Astrocyte of the cerebellum (primary cell): ENCODE results near the gene PCNA.

Experiments
- DNase-seq: peaks from one replicate; pipeline ENCODE4 v3.0.0-alpha.2; 2011; ENCODE audit warnings: low read depth
- H3K4me3 ChIP-seq: 2 replicates; pipeline ENCODE4 v1.5.1; 2011; ENCODE audit warnings: mild to moderate bottlenecking, low read depth, low read length, moderate library complexity
- in situ Hi-C: cut with HindIII; loops from 2 replicates; pipeline ENCODE4 v1.10.0; 2017; ENCODE audit warnings: low sequenced_read_pairs
- TF ChIP-seq, protein P1 (sequence below): IDR thresholded peaks from 2 replicates; pipeline ENCODE4 v1.5.1; 2012; ENCODE audit warnings: low read length, low read depth, moderate library complexity, mild to moderate bottlenecking; ENCODE audit errors: missing control alignments

PCNA gene

DNA sequence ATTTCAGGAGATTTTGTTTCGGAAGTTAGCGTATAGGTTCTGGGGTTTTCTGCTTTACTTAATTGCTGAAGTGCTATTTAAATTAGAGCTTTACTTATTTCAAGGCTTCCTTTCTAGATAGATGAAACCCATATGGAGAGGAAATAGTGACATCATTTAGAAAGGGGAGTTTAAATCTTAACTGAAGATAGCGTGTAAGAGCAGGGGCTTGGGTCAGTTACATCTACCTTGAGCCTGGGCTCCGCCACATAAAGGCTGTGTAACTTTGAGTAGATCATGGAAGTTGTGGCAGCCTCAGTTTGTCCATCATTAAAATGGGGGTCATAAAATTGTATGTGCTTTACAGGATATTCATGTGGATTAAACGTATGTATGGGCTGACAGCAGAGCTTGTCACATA lies 11.7 kb upstream of the PCNA start:
- H3K4me3 ChIP-seq, result no peak overlapping the region
- in situ Hi-C loops, result no loop called here
- TF ChIP-seq, protein P1, sequence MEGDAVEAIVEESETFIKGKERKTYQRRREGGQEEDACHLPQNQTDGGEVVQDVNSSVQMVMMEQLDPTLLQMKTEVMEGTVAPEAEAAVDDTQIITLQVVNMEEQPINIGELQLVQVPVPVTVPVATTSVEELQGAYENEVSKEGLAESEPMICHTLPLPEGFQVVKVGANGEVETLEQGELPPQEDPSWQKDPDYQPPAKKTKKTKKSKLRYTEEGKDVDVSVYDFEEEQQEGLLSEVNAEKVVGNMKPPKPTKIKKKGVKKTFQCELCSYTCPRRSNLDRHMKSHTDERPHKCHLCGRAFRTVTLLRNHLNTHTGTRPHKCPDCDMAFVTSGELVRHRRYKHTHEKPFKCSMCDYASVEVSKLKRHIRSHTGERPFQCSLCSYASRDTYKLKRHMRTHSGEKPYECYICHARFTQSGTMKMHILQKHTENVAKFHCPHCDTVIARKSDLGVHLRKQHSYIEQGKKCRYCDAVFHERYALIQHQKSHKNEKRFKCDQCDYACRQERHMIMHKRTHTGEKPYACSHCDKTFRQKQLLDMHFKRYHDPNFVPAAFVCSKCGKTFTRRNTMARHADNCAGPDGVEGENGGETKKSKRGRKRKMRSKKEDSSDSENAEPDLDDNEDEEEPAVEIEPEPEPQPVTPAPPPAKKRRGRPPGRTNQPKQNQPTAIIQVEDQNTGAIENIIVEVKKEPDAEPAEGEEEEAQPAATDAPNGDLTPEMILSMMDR, result no peak
- no peak for DNase-seq

DNA sequence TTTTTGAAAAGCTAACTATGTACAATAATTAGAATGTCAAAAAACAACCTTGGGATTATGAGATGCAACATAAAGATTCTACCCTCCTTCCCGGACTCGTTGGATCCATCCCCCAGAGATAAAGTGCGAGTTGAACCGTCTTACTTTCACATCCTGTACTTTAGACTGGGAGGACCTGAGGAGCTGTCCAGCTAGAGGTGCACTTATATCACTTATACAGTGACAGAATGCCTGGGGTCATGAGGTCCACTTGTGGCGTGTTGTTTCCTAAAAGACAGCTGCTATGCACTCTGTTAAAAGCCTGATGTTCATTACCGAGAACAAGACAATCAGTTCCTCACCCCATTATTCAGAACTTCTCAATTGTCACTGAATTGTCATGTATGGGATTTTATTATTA lies 9.1 kb upstream of the PCNA start:
- no peak overlapping the region for H3K4me3 ChIP-seq
- TF ChIP-seq, protein P1, result no peak

DNA sequence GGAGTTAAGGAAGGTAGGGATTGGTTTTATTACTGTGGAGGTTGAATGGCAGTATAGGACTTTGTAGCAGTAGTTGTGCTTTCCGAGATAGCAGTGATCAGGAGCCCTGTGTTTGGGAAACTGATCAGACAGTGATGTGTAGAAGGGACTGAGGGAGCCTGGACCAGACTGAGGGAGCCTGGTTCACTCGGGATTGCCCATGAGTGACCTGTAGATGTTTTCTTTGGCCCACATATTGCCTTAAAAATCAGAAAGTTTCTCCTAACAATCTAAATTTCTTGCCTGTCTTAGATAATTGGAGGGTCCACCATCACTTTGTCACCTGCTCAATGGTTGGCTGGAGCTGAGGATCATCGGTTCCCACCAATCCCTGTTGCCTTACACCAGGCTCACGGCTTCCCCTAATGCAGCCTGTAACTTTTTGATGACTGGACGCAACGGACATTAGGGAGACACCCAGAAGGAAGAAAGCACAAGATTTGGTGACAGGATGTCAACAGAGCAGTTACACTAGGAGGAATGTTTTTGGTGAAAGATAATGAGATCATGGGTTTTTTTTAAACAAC lies 8.2 kb upstream of the PCNA start:
- in situ Hi-C loops, result no loop called here
- TF ChIP-seq, protein P1, result no peak
- DNase-seq, result no peak
- H3K4me3 ChIP-seq, result peak overlapping the region; percentile 77

More for the DNA sequence above, 9.1 kb upstream of the PCNA start:
- in situ Hi-C loops, result no loop called here
- DNase-seq, result no peak

DNA sequence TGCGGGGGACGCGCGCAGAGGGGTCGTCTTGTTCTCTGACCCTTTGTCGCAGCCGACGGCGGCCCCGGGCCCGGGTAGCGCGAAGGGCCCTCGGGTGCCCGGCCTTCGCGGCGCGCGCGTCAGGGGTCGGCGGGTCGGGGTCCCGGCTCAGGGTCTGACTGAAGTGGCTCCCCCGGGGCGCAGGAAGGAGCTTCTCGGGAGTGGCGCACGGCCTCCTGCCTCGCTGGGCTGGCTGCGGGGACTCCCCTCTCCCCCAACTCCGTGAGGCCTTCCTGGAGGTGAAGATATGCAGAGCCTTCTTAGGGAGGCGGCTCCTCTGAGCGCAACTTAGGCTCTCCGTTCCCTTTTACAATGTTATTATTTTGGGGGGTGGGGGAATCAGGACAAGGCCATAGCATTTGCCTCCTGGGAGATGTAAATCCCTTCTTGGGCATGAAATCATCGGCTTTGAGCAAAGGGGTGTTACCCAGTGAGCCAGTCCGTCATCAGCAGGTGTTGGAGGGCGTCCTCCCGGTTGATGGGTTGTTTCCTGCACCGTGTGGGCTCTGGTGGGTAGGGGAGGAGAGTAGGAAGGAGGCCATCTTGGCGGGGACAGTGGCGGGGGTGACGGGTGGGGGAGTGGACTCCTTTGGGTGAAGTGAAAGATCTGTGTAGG lies 7.6 kb upstream of the PCNA start:
- TF ChIP-seq, protein P1, result no peak
- H3K4me3 ChIP-seq, result peak overlapping the region; percentile 77
- no peak for DNase-seq
- in situ Hi-C loops, result no loop called here

DNA sequence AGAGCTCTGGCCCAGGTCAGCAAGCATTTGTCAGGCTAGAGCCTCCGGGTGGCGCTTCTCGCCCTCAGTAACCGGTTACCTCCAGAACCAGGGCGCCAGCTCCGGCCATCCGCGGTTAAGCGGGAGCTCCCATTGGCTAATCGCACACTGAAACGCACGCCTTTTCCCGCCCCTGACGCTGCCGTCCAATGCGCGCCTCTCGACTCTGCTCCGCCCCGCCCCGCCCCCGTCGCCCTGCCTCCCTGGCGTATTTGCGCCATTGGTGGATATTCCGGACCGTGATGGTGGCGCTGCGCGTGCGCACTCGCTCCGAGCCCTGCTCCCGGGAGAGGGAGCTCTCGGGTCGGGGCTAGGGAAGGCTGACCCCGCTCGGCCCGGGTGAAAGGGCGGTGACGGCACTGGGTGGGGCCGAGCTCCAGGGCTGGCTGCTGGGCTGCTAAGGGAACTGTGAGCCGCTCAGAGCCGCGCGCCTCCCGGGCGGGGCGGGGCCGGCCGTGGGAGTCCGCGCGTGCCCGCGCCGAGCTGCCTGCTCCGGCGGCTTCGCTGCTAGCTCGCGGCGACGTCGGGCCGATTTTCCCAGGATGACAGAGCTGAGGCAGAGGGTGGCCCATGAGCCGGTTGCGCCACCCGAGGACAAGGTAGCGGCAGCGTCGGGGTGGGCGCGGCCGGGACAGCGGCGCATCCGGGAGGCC lies 6.9 kb upstream of the PCNA start, which contains the start of gene CDS2:
TSS of gene CDS2 (plus strand) at position 497 of the 692 bp plus-strand sequence. CDS start at position 582, 85 bp downstream.
- peak; percentile 97 for DNase-seq
- in situ Hi-C loops, result no loop called here
- H3K4me3 ChIP-seq, result peak within 1 kb of the TSS; percentile 77
- TF ChIP-seq, protein P1, result peak; percentile 56

DNA sequence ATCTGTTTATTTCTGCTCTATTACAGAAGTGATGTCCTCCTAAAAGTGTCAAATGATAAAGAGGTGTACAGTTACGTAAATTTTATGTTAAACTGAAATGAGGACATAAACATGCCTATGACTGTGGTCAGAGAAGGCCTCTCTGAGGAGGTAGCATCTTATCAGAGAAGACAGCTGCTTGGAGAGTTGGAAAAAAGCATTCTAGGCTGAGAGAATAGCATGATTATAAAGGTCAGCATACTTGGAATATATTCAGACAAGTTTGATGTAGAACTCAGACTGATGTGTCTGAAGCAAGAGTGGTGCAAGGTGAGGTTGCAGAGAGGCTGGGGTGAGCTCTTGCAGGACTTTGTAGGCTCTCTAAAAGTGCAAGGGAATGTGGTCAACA lies 3.1 kb upstream of the PCNA start:
- TF ChIP-seq, protein P1, result no peak
- no peak for DNase-seq
- no peak overlapping the region for H3K4me3 ChIP-seq
- in situ Hi-C loops, result no loop called here
